K562 (cell line): ENCODE measurements around the gene LRRC7. TPM values are rescaled to one million over a fixed set of nuclear protein-coding genes. Genes with fewer than 3 reads are reported as not detected.

Source experiments
- ATAC-seq: fragments of 200-7000 bp; cut with Tn5 transposase; 3 replicates; pipeline ENCODE4 v1.9.1; 2020; ENCODE audit warnings: moderate library complexity
- BruUV-seq: library from RNA; stranded (reverse); fragments of 400-500 nt; replicated peaks from 2 replicates; lab custom pipeline; 2021; lab: Mats Ljungman, UMichigan
- CTCF ChIA-PET: fragments of 300-600 bp; formaldehyde crosslinking; extraction: SDS; loops from one replicate; lab custom pipeline; 2021; ENCODE audit warnings: low intra/inter-chr PET ratio; lab: Yijun Ruan, JAX
- POLR2A ChIA-PET: fragments of 300-600, 350-650 bp; sonication (Branson Sonifier 250); formaldehyde crosslinking; extraction: SDS; loops from one replicate; lab custom pipeline; 2021; ENCODE audit warnings: antibody characterized with exemption, inconsistent platforms; lab: Yijun Ruan, JAX
- DNase-seq, 4 experiments: peaks; one replicate each; pipeline versions ENCODE4 v3.0.0 to v3.0.0-alpha.2; 2011 to 2018; ENCODE audit warnings: low spot score in 3 of 4, mixed read lengths in 3 of 4; ENCODE audit errors: extremely low read depth in 1 of 4
- FAIRE-seq: peaks from 2 replicates; lab custom pipeline; 2011; peaks lifted over from hg19 to GRCh38; lab: Jason Lieb, UNC
- H2AFZ ChIP-seq: 2 replicates; pipeline ENCODE4 v1.6.0; 2011; ENCODE audit warnings: low read depth, low read length, control low read depth, inconsistent platforms
- H3K27ac ChIP-seq: fragments of 200-600 bp; 3 replicates; pipeline ENCODE4 v1.8.0; 2011; ENCODE audit warnings: low read depth, mild to moderate bottlenecking, control low read depth, inconsistent platforms, low read length, moderate library complexity, mixed read lengths; ENCODE audit errors: extremely low read depth
- H3K27me3 ChIP-seq, 2 experiments: fragments of 300-600 bp in 1 of 2; 2 replicates in 1 of 2; 3 replicates in 1 of 2; pipeline versions ENCODE4 v1.6.0 to v1.8.0; 2011; ENCODE audit warnings: inconsistent platforms in 2 of 2, low read length in 2 of 2, mild to moderate bottlenecking in 1 of 2, mixed read lengths in 1 of 2, moderate library complexity in 1 of 2; ENCODE audit not compliant: control insufficient read depth in 2 of 2, insufficient read depth in 2 of 2
- H3K36me3 ChIP-seq: fragments of 300-600 bp; 3 replicates; pipeline ENCODE4 v1.8.0; 2011; ENCODE audit warnings: mild to moderate bottlenecking, low read length, inconsistent platforms; ENCODE audit not compliant: control insufficient read depth, insufficient read depth
- H3K4me1 ChIP-seq, 2 experiments: fragments of 200-600 bp in 1 of 2; replicated peaks in 1 of 2; 2 replicates in 1 of 2; 3 replicates in 1 of 2; pipeline versions ENCODE4 v1.5.1 to v1.8.0; 2011; ENCODE audit warnings: inconsistent platforms in 2 of 2, low read length in 2 of 2, mild to moderate bottlenecking in 1 of 2, mixed read lengths in 1 of 2, moderate library complexity in 1 of 2; ENCODE audit not compliant: control insufficient read depth in 2 of 2, insufficient read depth in 2 of 2
- H3K4me2 ChIP-seq: 2 replicates; pipeline ENCODE4 v1.6.1; 2011; ENCODE audit warnings: low read length, control low read depth, inconsistent platforms, mixed read lengths; ENCODE audit not compliant: insufficient read depth
- H3K4me3 ChIP-seq: fragments of 200-600 bp; sonication (generic), shearing (Covaris generic); 2 replicates; pipeline ENCODE4 v1.5.1; 2016; ENCODE audit warnings: control low read depth, inconsistent platforms
- H3K79me2 ChIP-seq: fragments of 200-600 bp; 3 replicates; pipeline ENCODE4 v1.8.0; 2011; ENCODE audit warnings: low read length, inconsistent platforms; ENCODE audit not compliant: control insufficient read depth, insufficient read depth
- H3K9ac ChIP-seq, 2 experiments: 2 replicates each; pipeline versions ENCODE4 v1.6.0 to v1.6.1; 2011; ENCODE audit warnings: low read depth in 2 of 2, low read length in 2 of 2, control low read depth in 1 of 2, inconsistent platforms in 1 of 2, mild to moderate bottlenecking in 1 of 2, mixed read lengths in 1 of 2; ENCODE audit not compliant: insufficient read depth in 1 of 2
- H3K9me1 ChIP-seq: one replicate; pipeline ENCODE4 v1.6.0; 2011; ENCODE audit warnings: inconsistent platforms, mild to moderate bottlenecking, low read length, moderate library complexity; ENCODE audit not compliant: control insufficient read depth, insufficient read depth
- H3K9me3 ChIP-seq: replicated peaks from 2 replicates; pipeline ENCODE4 v1.5.1; 2011; ENCODE audit warnings: low read depth, low read length, inconsistent platforms; ENCODE audit not compliant: control insufficient read depth, insufficient read depth
- H4K20me1 ChIP-seq: replicated peaks from 2 replicates; pipeline ENCODE4 v1.6.1; 2011; ENCODE audit warnings: low read length, inconsistent platforms, mixed read lengths; ENCODE audit not compliant: control insufficient read depth, insufficient read depth
- BRCA1 ChIP-seq, 2 experiments: fragments of 450-650 bp in 1 of 2; sonication (generic) in 1 of 2; formaldehyde crosslinking in 1 of 2; IDR thresholded peaks; 2 replicates each; pipeline versions ENCODE4 v1.5.0 to v1.6.1; 2017 to 2020; ENCODE audit warnings: mild to moderate bottlenecking in 1 of 2, missing genetic modification reagents in 1 of 2
- FOXM1 ChIP-seq, 2 experiments: fragments of 450-650 bp in 1 of 2; sonication (generic) in 1 of 2; formaldehyde crosslinking in 1 of 2; IDR thresholded peaks; 2 replicates each; pipeline versions ENCODE4 v1.6.1 to v1.9.0; 2017 to 2022; ENCODE audit warnings: low read depth in 2 of 2, mild to moderate bottlenecking in 2 of 2, missing genetic modification reagents in 1 of 2, moderate library complexity in 1 of 2
- HDAC6 ChIP-seq: IDR thresholded peaks from 2 replicates; pipeline ENCODE4 v1.6.1; 2012; ENCODE audit warnings: low read depth, mild to moderate bottlenecking, control low read depth, inconsistent platforms, low read length, moderate library complexity
- HDGF ChIP-seq: fragments of 450-650 bp; IDR thresholded peaks from 2 replicates; pipeline ENCODE4 v1.6.1; 2016
- HNRNPLL ChIP-seq: fragments of 200-400 bp; formaldehyde crosslinking; IDR thresholded peaks from 2 replicates; pipeline ENCODE4 v1.6.1; 2017; ENCODE audit warnings: low read length, low read depth, mild to moderate bottlenecking; ENCODE audit not compliant: poor library complexity, severe bottlenecking
- KAT8 ChIP-seq: fragments of 450-650 bp; IDR thresholded peaks from 2 replicates; pipeline ENCODE4 v1.6.1; 2016; ENCODE audit warnings: low read depth, mild to moderate bottlenecking
- RFX5 ChIP-seq: IDR thresholded peaks from 2 replicates; pipeline ENCODE4 v1.6.1; 2011; ENCODE audit warnings: low read depth, mild to moderate bottlenecking, improper control_type of control experiment, low read length
- TBL1XR1 ChIP-seq, 2 experiments: IDR thresholded peaks; 2 replicates each; pipeline ENCODE4 v1.6.1; 2012; ENCODE audit warnings: improper control_type of control experiment in 2 of 2, low read length in 2 of 2, mild to moderate bottlenecking in 1 of 2
- TRIM28 ChIP-seq: fragments of 450-650 bp; IDR thresholded peaks from 2 replicates; pipeline ENCODE4 v1.6.1; 2017
- ZEB2 ChIP-seq: fragments of 450-650 bp; IDR thresholded peaks from 2 replicates; pipeline ENCODE4 v1.6.1; 2016
- ZNF384 ChIP-seq: IDR thresholded peaks from 2 replicates; pipeline ENCODE4 v1.6.1; 2012; ENCODE audit warnings: low read depth, low read length, improper control_type of control experiment
- ZNF778 ChIP-seq: fragments of 450-650 bp; formaldehyde crosslinking; IDR thresholded peaks from 2 replicates; pipeline ENCODE4 v1.4.0; 2020; ENCODE audit warnings: mild to moderate bottlenecking, moderate library complexity
- WGBS: fragments of 100-300 bp; shearing (Covaris generic); methylation state at CpG from one replicate; pipeline ENCODE4 v1.1.6; 2016; ENCODE audit warnings: low coverage, mixed read lengths; ENCODE audit not compliant: insufficient coverage; ENCODE audit errors: missing lambda C conversion rate; 5-methylcytosine and 5-hydroxymethylcytosine counted together
- in situ Hi-C: fragments of 300-500 bp; cut with MboI; formaldehyde crosslinking; loops from 4 replicates; pipeline ENCODE4 v1.15.0; 2018; ENCODE audit warnings: inconsistent platforms, mixed read lengths
- intact Hi-C: fragments of 100-400 bp; cut with micrococcal nuclease; formaldehyde crosslinking; loops from 2 replicates; pipeline ENCODE4 v1.14.2; 2022
- polyA plus RNA-seq, 8 experiments: library from polyadenylated mRNA; depleted of rRNA in 4 of 8; stranded (reverse) in 5 of 8; unstranded in 3 of 8; fragments of >200 nt; fragmentation: Nextera tagmentation in 2 of 8; fragmentation: Illumina TruSeq in 1 of 8; extraction: Ambion mirVana in 2 of 8; extraction: Trizol in 1 of 8; gene quantifications; 2 replicates each; pipeline versions ENCODE4 v1.2.1 to v1.2.3, GENCODE V29; 2011 to 2014; ENCODE audit warnings: inconsistent platforms in 1 of 8, missing spikeins in 1 of 8
- total RNA-seq, 7 experiments: library from RNA; depleted of rRNA in 6 of 7; stranded (reverse); fragments of >200 nt in 6 of 7; fragmentation: Illumina TruSeq in 2 of 7; extraction: Trizol in 2 of 7; gene quantifications; 2 replicates each; pipeline versions ENCODE4 v1.2.1 to v1.2.3, GENCODE V29; 2011 to 2021; ENCODE audit warnings: low replicate concordance in 1 of 7
- TF ChIP-seq, protein P1 (sequence below): fragments of 150-350 bp; conservative IDR thresholded peaks from 2 replicates; pipeline ENCODE4 v1.6.1; 2014; ENCODE audit warnings: low read length
- TF ChIP-seq, protein P2 (sequence below), 2 experiments: fragments of 450-650 bp in 1 of 2; sonication (generic) in 1 of 2; formaldehyde crosslinking; conservative IDR thresholded peaks; 2 replicates each; pipeline versions ENCODE4 v1.4.0 to v1.8.1; 2020 to 2022; ENCODE audit warnings: mild to moderate bottlenecking in 1 of 2, missing genetic modification reagents in 1 of 2

Gene LRRC7
- total and polyA plus RNA-seq, 9 of the 15 experiments (the other 6 are each of a cell fraction or from before 2014, with no cell fraction given): 0.09 to 0.94 (median 0.49) TPM

DNA sequence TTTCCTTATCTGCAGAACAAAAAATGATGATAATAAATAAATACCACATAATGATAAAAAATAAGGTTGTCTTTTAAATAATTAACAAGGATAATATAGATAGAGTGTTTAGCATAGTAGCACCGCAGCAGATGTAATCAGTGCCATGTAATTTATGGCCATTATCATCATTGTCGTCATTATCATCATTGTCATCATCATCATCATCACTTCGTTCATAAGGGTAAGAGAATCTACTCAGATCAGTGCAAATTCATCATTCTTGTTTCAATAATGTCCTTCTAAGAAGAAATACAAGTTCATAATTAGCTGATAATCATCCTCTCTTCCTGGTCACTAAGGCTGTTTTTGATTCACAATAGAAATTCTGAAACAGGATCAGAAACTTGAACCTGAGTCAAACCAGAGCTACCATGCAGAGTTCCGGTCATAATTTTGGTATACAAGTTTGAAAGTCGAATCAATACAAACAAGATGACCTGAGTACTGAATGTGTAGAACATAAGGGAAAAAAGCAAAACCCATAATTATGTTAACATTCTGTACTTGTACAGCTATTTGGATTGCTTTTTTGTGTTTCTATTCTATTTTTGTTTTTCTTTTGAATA, 465.6 kb downstream of the LRRC7 start:
- TF ChIP-seq HDAC6 (no peak), RFX5 (no peak), ZNF778 (CRISPR knock-in tag) (no peak), FOXM1 (IDR thresholded peaks at IDR 0.05; ENCODE audit: low read depth) (no peak), FOXM1 (CRISPR knock-in tag; IDR thresholded peaks at IDR 0.05; ENCODE audit: low read depth) (no peak), HDGF (no peak), BRCA1 (IDR thresholded peaks at IDR 0.05) (no peak), BRCA1 (CRISPR knock-in tag; IDR thresholded peaks at IDR 0.05) (no peak), KAT8 (no peak), TRIM28 (no peak), HNRNPLL (no peak), ZNF384 (no peak), TBL1XR1 (IDR thresholded peaks at IDR 0.05; ENCODE audit: low read length in 2 of 2) (no peak), ZEB2 (no peak)
- TF ChIP-seq, protein P1, sequence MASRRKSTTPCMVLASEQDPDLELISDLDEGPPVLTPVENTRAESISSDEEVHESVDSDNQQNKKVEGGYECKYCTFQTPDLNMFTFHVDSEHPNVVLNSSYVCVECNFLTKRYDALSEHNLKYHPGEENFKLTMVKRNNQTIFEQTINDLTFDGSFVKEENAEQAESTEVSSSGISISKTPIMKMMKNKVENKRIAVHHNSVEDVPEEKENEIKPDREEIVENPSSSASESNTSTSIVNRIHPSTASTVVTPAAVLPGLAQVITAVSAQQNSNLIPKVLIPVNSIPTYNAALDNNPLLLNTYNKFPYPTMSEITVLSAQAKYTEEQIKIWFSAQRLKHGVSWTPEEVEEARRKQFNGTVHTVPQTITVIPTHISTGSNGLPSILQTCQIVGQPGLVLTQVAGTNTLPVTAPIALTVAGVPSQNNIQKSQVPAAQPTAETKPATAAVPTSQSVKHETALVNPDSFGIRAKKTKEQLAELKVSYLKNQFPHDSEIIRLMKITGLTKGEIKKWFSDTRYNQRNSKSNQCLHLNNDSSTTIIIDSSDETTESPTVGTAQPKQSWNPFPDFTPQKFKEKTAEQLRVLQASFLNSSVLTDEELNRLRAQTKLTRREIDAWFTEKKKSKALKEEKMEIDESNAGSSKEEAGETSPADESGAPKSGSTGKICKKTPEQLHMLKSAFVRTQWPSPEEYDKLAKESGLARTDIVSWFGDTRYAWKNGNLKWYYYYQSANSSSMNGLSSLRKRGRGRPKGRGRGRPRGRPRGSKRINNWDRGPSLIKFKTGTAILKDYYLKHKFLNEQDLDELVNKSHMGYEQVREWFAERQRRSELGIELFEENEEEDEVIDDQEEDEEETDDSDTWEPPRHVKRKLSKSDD: no peak
- TF ChIP-seq, protein P2, sequence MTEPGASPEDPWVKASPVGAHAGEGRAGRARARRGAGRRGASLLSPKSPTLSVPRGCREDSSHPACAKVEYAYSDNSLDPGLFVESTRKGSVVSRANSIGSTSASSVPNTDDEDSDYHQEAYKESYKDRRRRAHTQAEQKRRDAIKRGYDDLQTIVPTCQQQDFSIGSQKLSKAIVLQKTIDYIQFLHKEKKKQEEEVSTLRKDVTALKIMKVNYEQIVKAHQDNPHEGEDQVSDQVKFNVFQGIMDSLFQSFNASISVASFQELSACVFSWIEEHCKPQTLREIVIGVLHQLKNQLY (CRISPR knock-in tag; conservative IDR thresholded peaks at IDR 0.05): no peak
- no peak for DNase-seq
- no TSS peak for BruUV-seq
- Histone ChIP-seq H3K79me2 (no peaks in the 10 kb centered on the region), H3K9ac (no peak overlapping the region), H4K20me1 (no peaks in the 10 kb centered on the region), H3K4me1 (0 out of 5 replicates have a peak, but pooled peaks cover 0 to 3% of the 10 kb centered on the region in 2 experiments), H3K4me2 (no peak overlapping the region), H3K36me3 (no peaks in the 10 kb centered on the region), H3K9me3 (no peaks in the 10 kb centered on the region), H3K27ac (no peak overlapping the region), H3K27me3 (no peaks in the 10 kb centered on the region), H2AFZ (no peak overlapping the region), H3K4me3 (no peak overlapping the region), H3K9me1 (no peaks in the 10 kb centered on the region)
- in situ Hi-C loops (loop anchor here (10.0 kb wide), 2 partner anchors 101 to 451 kb away; no protein-coding TSS in a partner anchor), intact Hi-C loops (loop anchor here (5.0 kb wide), 1 partner anchor 194 kb away; no protein-coding TSS in a partner anchor)
- CTCF ChIA-PET: interaction anchor here (1.7 kb wide), 1 partner anchor 109 kb away, joined by 13 read pairs; no protein-coding TSS in a partner anchor
- no peak for ATAC-seq
- WGBS: 18% methylated on average over 5 of the region's 5 CpGs
- no peak for FAIRE-seq
- POLR2A ChIA-PET: no interaction called here
